HEK293 (cell line): Measurements from ENCODE around the gene APOLD1.
A peak's percentile ranks its signal among the peaks of the same experiment; 100 is the strongest.

ENCODE experiments used
- CTCF ChIA-PET: fragments of 350-600 bp; formaldehyde crosslinking; extraction: SDS; loops from one replicate; lab custom pipeline; 2021; ENCODE audit warnings: antibody characterized with exemption; lab: Yijun Ruan, JAX
- POLR2A ChIA-PET: fragments of 300-600 bp; formaldehyde crosslinking; extraction: SDS; loops from one replicate; lab custom pipeline; 2020; ENCODE audit warnings: antibody characterized with exemption, inconsistent platforms; lab: Yijun Ruan, JAX
- H3K27ac ChIP-seq: fragments of 200-500 bp; sonication (Bioruptor generic); 2 replicates; pipeline ENCODE4 v1.5.1; 2014; ENCODE audit warnings: low read depth, low read length, control low read depth, inconsistent platforms; ENCODE audit errors: extremely low read depth
- H3K36me3 ChIP-seq, 2 experiments: fragments of 200-500 bp in 1 of 2; sonication (Bioruptor generic) in 1 of 2; 1 replicate in 1 of 2; 2 replicates in 1 of 2; pipeline ENCODE4 v1.5.1; 2014 to 2017; ENCODE audit warnings: inconsistent platforms in 2 of 2, low read length in 2 of 2; ENCODE audit not compliant: control insufficient read depth in 2 of 2, insufficient read depth in 1 of 2
- H3K4me1 ChIP-seq: fragments of 200-500 bp; sonication (Bioruptor generic); 2 replicates; pipeline ENCODE4 v1.5.1; 2014; ENCODE audit warnings: mild to moderate bottlenecking, low read length, inconsistent platforms; ENCODE audit not compliant: control insufficient read depth, insufficient read depth
- H3K4me3 ChIP-seq: 2 replicates; pipeline ENCODE4 v1.5.1; 2011; ENCODE audit warnings: low read depth, mild to moderate bottlenecking, control low read depth, low read length, moderate library complexity
- H3K9me3 ChIP-seq: fragments of 200-500 bp; sonication (Bioruptor generic); 2 replicates; pipeline ENCODE4 v1.5.1; 2014; ENCODE audit warnings: low read depth, low read length, inconsistent platforms; ENCODE audit not compliant: control insufficient read depth, insufficient read depth
- GLI2 ChIP-seq: fragments of 450-650 bp; formaldehyde crosslinking; IDR thresholded peaks from 2 replicates; pipeline ENCODE4; 2017; ENCODE audit warnings: missing biosample characterization, missing genetic modification characterization, low read depth, borderline replicate concordance
- GLI4 ChIP-seq: fragments of 450-650 bp; formaldehyde crosslinking; IDR thresholded peaks from 2 replicates; pipeline ENCODE4 v1.5.1; 2016; ENCODE audit warnings: missing biosample characterization, missing genetic modification characterization
- KLF10 ChIP-seq: fragments of 450-650 bp; IDR thresholded peaks from 2 replicates; pipeline ENCODE4 v1.5.1; 2018; ENCODE audit warnings: missing biosample characterization, mild to moderate bottlenecking, missing genetic modification characterization
- ZBTB1 ChIP-seq: fragments of 450-650 bp; formaldehyde crosslinking; IDR thresholded peaks from 2 replicates; pipeline ENCODE4 v1.5.1; 2016; ENCODE audit warnings: missing biosample characterization, missing genetic modification characterization
- ZFP69B ChIP-seq: fragments of 450-650 bp; formaldehyde crosslinking; IDR thresholded peaks from 2 replicates; pipeline ENCODE4 v1.5.1; 2016; ENCODE audit warnings: missing biosample characterization, missing genetic modification characterization
- ZNF2 ChIP-seq: fragments of 450-650 bp; formaldehyde crosslinking; IDR thresholded peaks from 2 replicates; pipeline ENCODE4 v1.5.1; 2016; ENCODE audit warnings: missing biosample characterization, missing genetic modification characterization
- ZNF214 ChIP-seq: fragments of 450-650 bp; formaldehyde crosslinking; IDR thresholded peaks from 2 replicates; pipeline ENCODE4 v1.5.1; 2017; ENCODE audit warnings: missing biosample characterization, mild to moderate bottlenecking, missing genetic modification characterization, borderline replicate concordance
- ZNF221 ChIP-seq: fragments of 450-650 bp; formaldehyde crosslinking; IDR thresholded peaks from 2 replicates; pipeline ENCODE4 v1.5.1; 2017; ENCODE audit warnings: missing biosample characterization, missing genetic modification characterization, borderline replicate concordance
- ZNF335 ChIP-seq: fragments of 450-650 bp; formaldehyde crosslinking; conservative IDR thresholded peaks from 2 replicates; pipeline ENCODE4 v1.5.1; 2016; ENCODE audit warnings: missing biosample characterization, missing genetic modification characterization
- ZNF391 ChIP-seq: fragments of 450-650 bp; formaldehyde crosslinking; IDR thresholded peaks from 2 replicates; pipeline ENCODE4 v1.5.1; 2016; ENCODE audit warnings: low read depth, missing biosample characterization, missing genetic modification characterization, borderline replicate concordance
- ZNF488 ChIP-seq: fragments of 450-650 bp; formaldehyde crosslinking; IDR thresholded peaks from 2 replicates; pipeline ENCODE4 v1.5.1; 2016; ENCODE audit warnings: missing biosample characterization, missing genetic modification characterization
- ZNF513 ChIP-seq: fragments of 450-650 bp; IDR thresholded peaks from 2 replicates; pipeline ENCODE4 v1.5.1; 2018; ENCODE audit warnings: missing biosample characterization, missing genetic modification characterization
- ZNF544 ChIP-seq: fragments of 450-650 bp; formaldehyde crosslinking; IDR thresholded peaks from 2 replicates; pipeline ENCODE4 v1.5.0; 2017; ENCODE audit warnings: missing biosample characterization, missing genetic modification characterization
- ZNF549 ChIP-seq: fragments of 450-650 bp; IDR thresholded peaks from 2 replicates; pipeline ENCODE4 v1.5.1; 2018; ENCODE audit warnings: missing biosample characterization, missing genetic modification characterization, mild to moderate bottlenecking, inconsistent platforms, moderate library complexity
- ZNF639 ChIP-seq: fragments of 450-650 bp; formaldehyde crosslinking; IDR thresholded peaks from 2 replicates; pipeline ENCODE4 v1.5.1; 2016; ENCODE audit warnings: missing biosample characterization, missing genetic modification characterization
- ZNF654 ChIP-seq: fragments of 450-650 bp; formaldehyde crosslinking; IDR thresholded peaks from 2 replicates; pipeline ENCODE4 v1.5.1; 2016; ENCODE audit warnings: low read depth, missing biosample characterization, missing genetic modification characterization
- ZNF707 ChIP-seq: fragments of 450-650 bp; formaldehyde crosslinking; IDR thresholded peaks from 2 replicates; pipeline ENCODE4 v1.5.1; 2016; ENCODE audit warnings: missing biosample characterization, missing genetic modification characterization
- TF ChIP-seq, protein P1 (sequence below): fragments of 450-650 bp; formaldehyde crosslinking; IDR thresholded peaks from 2 replicates; pipeline ENCODE4 v1.5.0; 2017; ENCODE audit warnings: missing biosample characterization, missing genetic modification characterization, borderline replicate concordance
- TF ChIP-seq, protein P2 (sequence below): fragments of 450-650 bp; formaldehyde crosslinking; IDR thresholded peaks from 2 replicates; pipeline ENCODE4 v1.5.1; 2016; ENCODE audit warnings: missing biosample characterization, missing genetic modification characterization
- TF ChIP-seq, protein P3 (sequence below): fragments of 450-650 bp; formaldehyde crosslinking; IDR thresholded peaks from 2 replicates; pipeline ENCODE4 v1.5.1; 2016; ENCODE audit warnings: missing biosample characterization, missing genetic modification characterization

Gene APOLD1

DNA sequence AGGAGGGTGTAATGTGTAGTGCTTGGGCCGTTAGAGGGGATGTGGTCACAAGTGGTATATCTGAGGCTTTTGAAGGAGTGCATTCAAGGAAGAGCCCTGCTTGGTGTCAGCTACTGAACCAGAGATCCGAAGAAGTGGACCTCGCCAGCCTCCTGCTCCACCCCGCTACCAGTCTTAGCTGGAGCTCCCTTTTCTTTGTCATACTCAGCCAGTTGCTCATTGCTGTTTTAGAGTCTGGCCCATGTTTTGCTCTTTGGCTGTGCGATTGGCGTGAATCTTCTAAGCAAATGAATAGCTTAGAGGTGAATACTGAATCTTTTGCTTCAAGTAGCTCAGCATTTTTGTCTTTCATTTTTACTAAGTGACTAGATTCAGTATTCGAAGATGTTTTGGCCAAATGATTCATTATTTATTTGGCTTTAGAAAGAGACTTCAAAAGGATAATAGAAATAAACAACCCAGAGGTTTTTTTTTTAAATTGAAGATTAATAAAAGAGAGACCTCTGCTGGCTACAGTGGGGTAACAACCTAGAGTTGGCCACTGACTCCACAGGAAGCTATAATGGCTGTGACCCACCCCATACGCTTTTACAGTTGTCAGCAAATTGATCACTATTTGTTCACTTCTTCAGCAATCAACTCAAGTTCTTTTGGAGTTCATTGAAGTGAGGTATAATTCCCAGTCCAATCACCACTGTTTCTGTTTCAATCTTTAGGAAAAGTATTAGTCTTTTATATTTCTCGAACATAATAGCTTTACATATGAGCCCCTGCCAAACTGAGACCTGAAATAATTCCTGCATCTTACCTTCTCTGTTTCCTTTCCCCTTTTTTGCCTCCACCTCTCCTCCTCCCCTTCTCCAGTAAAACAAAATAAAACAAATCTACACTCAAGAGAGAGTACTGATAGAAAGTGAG is 48.4 kb upstream of the APOLD1 start:
- ChIA-PET POLR2A (interaction anchor here (0.5 to 4.1 kb wide), 8 partner anchors 12 to 302 kb away, joined by 3 to 52 read pairs (median 3); no protein-coding TSS in a partner anchor), CTCF (interaction anchor here (0.5 to 3.0 kb wide), 59 partner anchors 10 to 1157 kb away, joined by 3 to 51 read pairs (median 4); partner anchors contain the start of genes CDKN1B, FAM234B and GPRC5A)
- peak overlapping the region; percentile 53 for H3K27ac ChIP-seq
- H3K4me3 ChIP-seq: no peak overlapping the region
- peaks cover 32% of the 10 kb centered on the region for H3K4me1 ChIP-seq
- no peaks in the 10 kb centered on the region; a peak in 1 of 3 replicates for H3K36me3 ChIP-seq
- H3K9me3 ChIP-seq: no peaks in the 10 kb centered on the region
- TF ChIP-seq ZNF391 (no peak), ZNF549 (tag by site-specific recombination) (no peak), GLI2 (tag by site-specific recombination) (no peak), ZFP69B (no peak), ZNF654 (tag by site-specific recombination) (peak; percentile 70), ZNF2 (tag by site-specific recombination) (no peak), ZNF214 (no peak), GLI4 (tag by site-specific recombination) (no peak), ZNF513 (no peak), ZBTB1 (tag by site-specific recombination) (no peak), ZNF488 (tag by site-specific recombination) (no peak), ZNF221 (tag by site-specific recombination) (no peak), ZNF335 (0 out of 2 replicates have a peak, but pooled peaks have one; percentile 18), ZNF639 (tag by site-specific recombination) (no peak), KLF10 (tag by site-specific recombination) (peak; percentile 37; the same call in 1 of the 2 replicates), ZNF707 (tag by site-specific recombination) (no peak), ZNF544 (no peak)
- TF ChIP-seq, protein P1, sequence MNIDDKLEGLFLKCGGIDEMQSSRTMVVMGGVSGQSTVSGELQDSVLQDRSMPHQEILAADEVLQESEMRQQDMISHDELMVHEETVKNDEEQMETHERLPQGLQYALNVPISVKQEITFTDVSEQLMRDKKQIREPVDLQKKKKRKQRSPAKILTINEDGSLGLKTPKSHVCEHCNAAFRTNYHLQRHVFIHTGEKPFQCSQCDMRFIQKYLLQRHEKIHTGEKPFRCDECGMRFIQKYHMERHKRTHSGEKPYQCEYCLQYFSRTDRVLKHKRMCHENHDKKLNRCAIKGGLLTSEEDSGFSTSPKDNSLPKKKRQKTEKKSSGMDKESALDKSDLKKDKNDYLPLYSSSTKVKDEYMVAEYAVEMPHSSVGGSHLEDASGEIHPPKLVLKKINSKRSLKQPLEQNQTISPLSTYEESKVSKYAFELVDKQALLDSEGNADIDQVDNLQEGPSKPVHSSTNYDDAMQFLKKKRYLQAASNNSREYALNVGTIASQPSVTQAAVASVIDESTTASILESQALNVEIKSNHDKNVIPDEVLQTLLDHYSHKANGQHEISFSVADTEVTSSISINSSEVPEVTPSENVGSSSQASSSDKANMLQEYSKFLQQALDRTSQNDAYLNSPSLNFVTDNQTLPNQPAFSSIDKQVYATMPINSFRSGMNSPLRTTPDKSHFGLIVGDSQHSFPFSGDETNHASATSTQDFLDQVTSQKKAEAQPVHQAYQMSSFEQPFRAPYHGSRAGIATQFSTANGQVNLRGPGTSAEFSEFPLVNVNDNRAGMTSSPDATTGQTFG (tag by site-specific recombination): no peak
- TF ChIP-seq, protein P2, sequence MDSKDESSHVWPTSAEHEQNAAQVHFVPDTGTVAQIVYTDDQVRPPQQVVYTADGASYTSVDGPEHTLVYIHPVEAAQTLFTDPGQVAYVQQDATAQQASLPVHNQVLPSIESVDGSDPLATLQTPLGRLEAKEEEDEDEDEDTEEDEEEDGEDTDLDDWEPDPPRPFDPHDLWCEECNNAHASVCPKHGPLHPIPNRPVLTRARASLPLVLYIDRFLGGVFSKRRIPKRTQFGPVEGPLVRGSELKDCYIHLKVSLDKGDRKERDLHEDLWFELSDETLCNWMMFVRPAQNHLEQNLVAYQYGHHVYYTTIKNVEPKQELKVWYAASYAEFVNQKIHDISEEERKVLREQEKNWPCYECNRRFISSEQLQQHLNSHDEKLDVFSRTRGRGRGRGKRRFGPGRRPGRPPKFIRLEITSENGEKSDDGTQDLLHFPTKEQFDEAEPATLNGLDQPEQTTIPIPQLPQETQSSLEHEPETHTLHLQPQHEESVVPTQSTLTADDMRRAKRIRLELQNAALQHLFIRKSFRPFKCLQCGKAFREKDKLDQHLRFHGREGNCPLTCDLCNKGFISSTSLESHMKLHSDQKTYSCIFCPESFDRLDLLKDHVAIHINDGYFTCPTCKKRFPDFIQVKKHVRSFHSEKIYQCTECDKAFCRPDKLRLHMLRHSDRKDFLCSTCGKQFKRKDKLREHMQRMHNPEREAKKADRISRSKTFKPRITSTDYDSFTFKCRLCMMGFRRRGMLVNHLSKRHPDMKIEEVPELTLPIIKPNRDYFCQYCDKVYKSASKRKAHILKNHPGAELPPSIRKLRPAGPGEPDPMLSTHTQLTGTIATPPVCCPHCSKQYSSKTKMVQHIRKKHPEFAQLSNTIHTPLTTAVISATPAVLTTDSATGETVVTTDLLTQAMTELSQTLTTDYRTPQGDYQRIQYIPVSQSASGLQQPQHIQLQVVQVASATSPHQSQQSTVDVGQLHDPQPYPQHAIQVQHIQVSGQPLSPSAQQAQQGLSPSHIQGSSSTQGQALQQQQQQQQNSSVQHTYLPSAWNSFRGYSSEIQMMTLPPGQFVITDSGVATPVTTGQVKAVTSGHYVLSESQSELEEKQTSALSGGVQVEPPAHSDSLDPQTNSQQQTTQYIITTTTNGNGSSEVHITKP (tag by site-specific recombination): no peak
- TF ChIP-seq, protein P3, sequence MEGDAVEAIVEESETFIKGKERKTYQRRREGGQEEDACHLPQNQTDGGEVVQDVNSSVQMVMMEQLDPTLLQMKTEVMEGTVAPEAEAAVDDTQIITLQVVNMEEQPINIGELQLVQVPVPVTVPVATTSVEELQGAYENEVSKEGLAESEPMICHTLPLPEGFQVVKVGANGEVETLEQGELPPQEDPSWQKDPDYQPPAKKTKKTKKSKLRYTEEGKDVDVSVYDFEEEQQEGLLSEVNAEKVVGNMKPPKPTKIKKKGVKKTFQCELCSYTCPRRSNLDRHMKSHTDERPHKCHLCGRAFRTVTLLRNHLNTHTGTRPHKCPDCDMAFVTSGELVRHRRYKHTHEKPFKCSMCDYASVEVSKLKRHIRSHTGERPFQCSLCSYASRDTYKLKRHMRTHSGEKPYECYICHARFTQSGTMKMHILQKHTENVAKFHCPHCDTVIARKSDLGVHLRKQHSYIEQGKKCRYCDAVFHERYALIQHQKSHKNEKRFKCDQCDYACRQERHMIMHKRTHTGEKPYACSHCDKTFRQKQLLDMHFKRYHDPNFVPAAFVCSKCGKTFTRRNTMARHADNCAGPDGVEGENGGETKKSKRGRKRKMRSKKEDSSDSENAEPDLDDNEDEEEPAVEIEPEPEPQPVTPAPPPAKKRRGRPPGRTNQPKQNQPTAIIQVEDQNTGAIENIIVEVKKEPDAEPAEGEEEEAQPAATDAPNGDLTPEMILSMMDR (tag by site-specific recombination): no peak
